OCI-M2 (cell line): Measurements from ENCODE around the gene STX18.
"Not testable (repeated sequence)": the region's sequence is repeated elsewhere in the genome, so short reads cannot be mapped to it uniquely, and the experiment has no call there.

Experiments
- DNase-seq: peaks from one replicate; lab custom pipeline; 2025; ENCODE audit not compliant: unreplicated experiment; lab: John Stamatoyannopoulos, UW

STX18 gene

DNA sequence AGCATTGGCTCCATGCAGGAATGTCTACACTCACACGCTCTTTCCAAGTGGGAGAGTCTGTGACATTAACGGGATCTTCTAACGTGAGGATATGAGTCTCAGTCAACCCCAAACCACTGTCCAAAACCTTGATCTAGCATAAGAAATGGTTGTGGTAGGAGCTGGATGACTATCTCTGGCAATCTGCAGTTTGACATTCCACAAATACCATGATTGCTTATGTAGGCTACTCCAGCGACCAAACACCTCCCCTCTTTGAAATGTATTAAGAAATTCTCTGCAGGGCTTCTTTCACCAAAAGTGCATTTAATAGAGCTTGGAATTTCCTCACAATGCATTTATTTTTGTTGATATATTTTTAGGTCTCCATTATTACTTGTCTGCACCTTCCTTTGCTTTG, 14.1 kb upstream of the STX18 start:
- no peak for DNase-seq

DNA sequence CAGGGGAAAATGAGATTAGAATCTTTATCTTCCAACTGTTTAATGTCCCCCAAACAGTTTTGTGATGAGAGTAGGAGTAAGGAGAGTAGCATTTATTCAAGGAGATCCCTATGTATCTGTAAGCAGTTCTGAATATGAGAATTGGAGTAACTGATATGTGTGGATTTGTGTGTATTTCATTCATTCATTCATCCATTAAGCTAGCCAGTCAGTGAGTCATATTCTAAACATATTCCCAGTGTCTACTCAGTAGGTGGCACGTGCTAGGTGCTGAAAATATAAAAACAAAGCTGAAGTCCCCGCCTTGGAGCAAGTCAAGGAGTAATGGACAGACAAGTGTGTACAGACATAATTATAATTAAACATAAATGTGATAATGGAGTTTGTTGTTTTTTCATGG, 12.4 kb upstream of the STX18 start:
- no peak for DNase-seq

- DNase-seq = not testable (repeated sequence)
Observed at GRCh38 chr4:4552042-4552441, 10.2 kb upstream of the STX18 start.

GRCh38 chr4:4550161-4550560, 8.3 kb upstream of the STX18 start:
- DNase-seq = not testable (repeated sequence)

DNA sequence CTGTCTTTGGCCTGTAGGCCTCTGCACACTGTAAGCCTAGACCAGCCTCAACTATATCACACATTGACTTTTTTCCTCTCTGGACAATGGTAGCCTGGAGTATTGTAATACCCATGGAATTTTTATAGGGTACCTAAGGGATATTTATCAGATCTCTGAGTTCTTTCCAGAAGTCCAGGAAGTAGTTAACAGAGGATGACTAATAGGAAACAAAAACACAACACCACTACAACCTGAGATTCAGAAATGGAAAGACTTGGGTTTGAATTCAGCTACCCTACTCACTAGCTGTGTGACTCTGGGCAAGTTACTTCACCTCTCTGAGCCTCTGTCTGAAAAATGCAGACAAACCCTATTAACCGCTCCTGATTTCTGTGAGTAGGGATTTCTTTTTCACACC, 7.7 kb upstream of the STX18 start:
- no peak for DNase-seq

GRCh38 chr4:4542774-4543485, 1.1 kb upstream of the STX18 start:
- DNase-seq = no peak

- DNase-seq = no peak
Observed at GRCh38 chr4:4541040-4541631, 712 bp downstream of the STX18 start.

GRCh38 chr4:4539481-4539880, 2.4 kb downstream of the STX18 start:
- DNase-seq = no peak

DNA sequence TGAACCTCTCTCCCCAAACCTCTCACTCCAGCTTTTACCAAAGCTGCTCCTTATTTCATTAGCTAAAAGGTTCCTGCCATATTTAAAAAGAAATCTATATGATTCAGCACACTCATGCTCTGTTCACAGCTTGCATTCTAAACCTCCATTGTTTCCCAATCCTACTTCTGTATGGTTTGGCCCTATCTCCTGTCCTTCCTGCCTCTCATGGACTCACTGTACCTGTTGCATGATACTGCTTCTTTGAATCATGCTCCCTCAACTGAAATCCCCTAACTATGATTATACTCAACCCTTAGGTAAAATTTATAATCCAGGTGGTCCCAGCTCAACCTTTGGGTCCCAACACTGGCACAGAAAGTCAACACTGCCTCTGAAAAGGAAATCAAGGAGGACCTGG, 6.3 kb downstream of the STX18 start:
- no peak for DNase-seq

DNA sequence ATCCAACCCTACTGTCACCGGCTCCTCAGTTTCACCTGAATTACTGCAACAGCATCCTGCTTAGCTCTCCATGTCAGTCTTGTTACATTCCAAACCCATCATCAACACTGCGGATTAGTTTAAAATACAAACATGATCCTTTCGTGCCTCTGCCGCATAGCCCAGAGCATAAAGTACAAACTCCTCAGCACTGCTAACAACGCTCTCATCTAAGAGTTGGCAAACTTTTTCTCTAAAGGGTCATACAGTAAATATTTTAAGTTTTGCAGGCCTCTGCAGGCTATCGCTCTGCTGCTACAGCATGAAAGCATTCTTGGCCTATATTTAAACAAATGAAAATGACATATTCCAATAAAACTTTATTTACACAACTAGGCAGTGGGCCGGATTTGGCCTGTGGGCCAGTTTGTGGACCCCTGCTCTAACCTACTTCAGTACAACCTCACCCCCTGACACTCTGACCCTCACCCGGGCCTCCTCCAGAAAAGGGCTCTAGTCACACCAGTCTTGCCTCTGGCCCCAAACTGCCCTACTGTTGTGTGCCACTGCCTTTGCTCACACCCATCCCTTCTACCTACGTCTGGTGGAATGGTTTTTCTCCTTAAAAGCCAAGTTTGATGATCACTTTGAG, 7.2 kb downstream of the STX18 start:
- DNase-seq = no peak

DNA sequence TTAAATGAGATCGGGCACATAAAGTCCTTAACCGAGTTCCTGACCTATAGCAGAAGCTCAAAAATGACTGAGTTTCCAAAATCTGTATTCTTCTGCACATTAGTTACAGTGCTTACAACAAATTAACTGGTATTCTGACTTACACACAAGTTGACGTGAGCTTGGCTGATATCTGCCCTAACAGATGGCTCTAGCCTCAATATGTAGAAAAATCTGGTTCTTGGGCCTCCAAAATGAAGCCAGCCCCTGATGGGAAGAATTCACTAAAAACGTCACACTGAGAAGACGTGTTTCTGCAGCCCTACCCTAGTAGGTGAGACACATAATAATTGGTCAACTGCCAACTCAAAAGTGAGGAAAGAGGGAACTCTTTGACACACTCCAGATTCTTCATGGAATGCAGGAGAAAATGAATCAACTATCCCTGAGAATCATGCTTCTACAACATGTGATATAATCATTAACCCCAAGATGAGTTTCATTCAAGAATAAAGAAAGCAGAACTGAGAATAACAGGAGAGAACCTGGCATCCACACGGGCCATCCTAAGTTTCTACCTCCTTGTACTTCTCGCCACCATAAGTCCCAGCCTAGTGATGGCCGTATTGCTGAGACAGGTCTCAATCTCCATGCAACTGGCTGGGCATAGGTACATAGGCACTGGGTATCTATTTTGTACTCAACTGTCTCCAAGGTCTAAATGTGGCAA, 8.2 kb downstream of the STX18 start:
- no peak for DNase-seq

DNA sequence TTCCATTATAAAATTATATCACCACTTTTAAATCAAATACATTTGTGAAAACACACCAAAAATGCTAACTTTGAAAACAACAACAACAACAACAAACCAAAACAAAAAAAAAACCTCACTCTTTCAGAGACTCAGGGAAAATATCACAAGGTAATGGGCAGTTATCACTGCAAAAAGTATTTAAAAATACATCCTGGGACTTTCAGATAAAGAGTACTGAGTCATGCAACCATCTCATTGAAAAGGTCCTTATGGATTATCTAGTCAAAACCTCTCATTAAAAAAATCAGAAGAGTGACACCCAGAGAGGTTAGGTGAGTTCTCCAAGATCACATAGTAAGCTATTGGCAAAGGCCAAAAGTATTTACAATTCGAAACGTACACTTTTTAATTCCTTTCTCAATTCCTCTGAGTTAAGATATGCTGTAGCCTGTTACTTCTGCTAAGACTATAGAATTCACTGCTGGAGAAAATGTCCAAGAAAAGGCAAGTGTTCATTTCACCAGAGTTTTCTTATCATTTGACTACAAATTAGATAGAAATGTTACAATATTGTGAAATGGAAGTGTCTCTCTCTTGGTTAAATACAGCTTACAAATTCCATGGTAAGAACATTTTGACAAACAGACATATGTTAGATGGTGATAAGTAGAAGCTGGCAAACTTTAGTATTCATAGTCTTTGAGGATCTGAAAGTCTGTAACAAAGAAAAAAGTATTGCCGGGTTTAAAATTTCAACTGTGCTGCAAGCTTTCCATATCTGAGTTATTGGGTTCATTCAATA, 9.3 kb downstream of the STX18 start:
- DNase-seq = no peak

GRCh38 chr4:4529392-4529791, 12.5 kb downstream of the STX18 start:
- DNase-seq = no peak

DNA sequence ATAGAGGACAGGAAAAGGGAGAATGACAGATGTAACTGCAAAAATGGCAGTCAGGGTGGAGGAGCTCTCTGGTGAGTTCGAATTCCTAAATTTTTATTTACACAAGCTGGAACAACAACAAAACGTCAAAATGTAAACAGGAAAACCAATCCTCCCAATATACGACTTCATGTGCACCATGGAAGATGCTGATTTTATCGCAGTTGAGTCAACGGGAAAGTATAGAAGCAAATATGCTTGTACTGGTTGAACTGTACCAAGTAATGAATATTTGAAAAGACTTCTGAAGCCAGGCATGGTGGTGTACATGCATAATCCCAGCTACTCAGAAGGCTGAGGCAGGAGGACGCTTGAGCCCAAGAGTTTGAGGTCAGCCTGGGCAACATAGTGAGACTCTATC, 15.4 kb downstream of the STX18 start:
- no peak for DNase-seq

DNA sequence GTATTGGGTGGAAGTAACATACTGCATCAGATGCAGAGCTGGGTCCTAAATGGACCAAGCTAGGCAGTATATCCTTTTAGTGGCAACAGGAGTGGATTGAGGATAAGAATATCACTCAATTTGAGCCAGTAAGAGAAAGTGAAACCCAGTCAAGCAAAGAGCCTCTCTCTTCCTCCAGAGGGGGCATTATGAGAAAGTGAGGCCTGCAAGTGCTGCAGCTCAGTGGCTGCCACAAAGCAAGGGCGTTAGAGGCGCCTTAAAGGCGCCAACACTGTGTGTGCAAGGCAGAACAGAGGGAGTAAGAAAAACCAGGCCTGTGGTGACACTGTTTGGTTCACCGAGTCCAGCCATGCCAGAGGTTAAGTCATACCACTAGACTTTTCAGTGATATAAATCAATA, 17.5 kb downstream of the STX18 start:
- DNase-seq = no peak

DNA sequence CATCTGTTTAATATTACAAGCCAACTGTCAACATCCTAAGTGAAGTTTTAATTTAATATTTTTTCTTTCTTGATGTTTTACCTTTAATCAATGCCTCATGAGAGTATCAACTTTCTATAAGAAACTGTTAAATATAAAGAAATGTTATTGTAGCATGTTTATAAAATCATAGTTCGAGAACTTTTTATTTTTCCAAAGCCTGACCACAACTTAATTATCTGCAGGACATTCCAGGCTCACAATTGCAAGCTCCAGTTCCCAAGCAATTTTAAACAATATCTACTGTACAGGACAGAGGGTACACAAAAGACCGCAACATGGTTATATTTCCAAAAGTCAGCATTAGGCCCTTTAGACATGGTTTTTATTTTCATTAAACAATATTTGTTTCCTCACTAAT, 20.1 kb downstream of the STX18 start:
- DNase-seq = no peak

DNA sequence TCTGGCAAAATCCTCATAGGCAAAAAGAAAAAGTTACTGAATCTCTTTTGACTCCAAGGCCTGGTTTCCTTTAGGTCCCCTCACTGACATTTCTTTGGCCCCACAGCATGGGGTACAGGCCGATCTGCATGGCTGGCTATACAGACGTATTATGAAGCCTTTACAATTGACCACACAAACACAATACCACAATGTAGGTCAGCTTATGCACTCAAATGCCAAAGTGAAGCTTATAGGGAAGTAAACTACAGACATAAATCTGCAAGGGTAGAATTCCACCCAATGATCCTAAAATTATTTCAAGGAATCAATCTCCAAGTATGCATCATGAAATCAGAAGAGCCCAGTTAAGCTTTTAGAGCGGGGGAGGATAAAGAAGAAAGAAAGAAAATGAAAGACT, 20.7 kb downstream of the STX18 start:
- no peak for DNase-seq

DNA sequence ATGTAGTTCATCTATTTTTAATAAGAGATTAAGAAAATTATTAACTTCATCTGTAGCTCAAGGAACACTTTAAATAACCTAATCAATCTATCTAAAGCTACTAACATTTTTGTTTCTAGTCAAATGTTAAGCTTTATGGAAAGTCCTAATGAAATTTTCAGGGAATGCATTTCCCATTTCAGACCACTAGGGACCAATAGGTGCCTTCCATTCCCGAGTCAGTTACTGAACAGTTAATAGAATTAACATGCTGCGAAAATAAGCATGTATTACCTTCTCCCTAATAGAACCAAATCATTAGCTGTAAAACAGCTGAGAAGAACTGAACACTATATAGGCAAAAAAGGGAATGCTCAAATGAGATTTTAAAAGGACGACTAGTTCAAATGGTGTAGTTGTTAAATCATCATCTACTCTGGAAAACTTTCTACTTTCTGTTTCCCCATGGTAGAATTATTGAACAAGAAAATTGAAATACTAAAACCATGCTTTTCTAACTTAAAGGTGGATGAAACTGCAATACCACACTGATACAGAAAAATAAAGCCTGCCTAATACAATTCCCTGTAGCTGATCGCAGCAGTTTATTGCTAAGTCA, 22.5 kb downstream of the STX18 start:
- no peak for DNase-seq

GRCh38 chr4:4518747-4519146, 23.1 kb downstream of the STX18 start:
- DNase-seq = no peak

DNA sequence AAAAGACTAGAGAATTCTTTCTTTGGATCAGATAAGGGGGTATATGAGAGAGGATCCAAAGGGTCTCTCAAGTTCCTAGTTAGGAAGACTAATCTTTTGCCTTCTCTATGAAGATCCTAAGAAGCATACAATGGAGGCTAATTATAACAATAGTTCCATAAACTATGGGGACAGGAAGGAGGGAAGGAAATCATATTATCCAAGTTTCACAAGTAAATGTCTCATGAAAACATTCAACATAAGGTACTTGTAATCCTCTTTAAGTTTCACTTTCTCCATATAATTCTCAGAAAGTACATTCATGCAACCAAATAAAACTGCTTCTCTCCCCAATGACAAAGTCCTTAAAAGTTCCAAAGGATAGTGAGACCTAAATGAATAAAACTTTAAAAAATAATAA, 27.1 kb downstream of the STX18 start:
- no peak for DNase-seq

DNA sequence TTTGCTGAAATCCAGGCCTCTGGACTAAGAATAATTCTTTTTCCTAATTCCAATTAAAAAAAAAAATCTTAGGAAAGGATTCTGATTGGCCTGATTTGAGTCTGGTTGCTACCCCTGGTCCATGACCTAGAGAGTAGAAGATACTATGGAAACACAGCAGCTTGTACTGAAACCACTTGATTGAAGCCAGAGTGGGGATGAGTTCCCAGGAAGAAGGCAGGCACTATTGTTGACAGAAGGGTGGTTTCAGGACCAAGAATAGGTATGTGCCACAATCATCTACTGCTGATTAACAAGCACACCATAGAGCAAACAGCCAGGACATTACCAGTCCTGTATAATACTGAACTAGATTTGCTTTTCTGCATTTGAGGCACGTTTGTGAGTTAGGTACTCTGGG, 29.6 kb downstream of the STX18 start:
- no peak for DNase-seq
